HFF-Myc (cell line): ENCODE results near the gene SRCIN1.

Source experiments
- DNase-seq: peaks from one replicate; pipeline ENCODE4 v3.0.0-alpha.2; 2011; ENCODE audit warnings: low read depth; ENCODE audit errors: extremely low read depth
- H3K4me3 ChIP-seq: replicated peaks from 2 replicates; pipeline ENCODE4 v1.5.1; 2011; ENCODE audit warnings: low read depth, mild to moderate bottlenecking, control low read depth, low read length
- CTCF ChIP-seq: IDR thresholded peaks from 2 replicates; pipeline ENCODE4 v1.5.1; 2012; ENCODE audit warnings: mild to moderate bottlenecking, low read depth, low read length, control low read depth; ENCODE audit errors: missing control alignments

SRCIN1 gene

GRCh38 chr17:38606646-38607611 lies 1.2 kb upstream of the SRCIN1 start:
- DNase-seq = no peak
- TF ChIP-seq CTCF = no peak
- H3K4me3 ChIP-seq = peak overlapping the region; percentile 36; the same call in 1 of the 2 replicates

- DNase-seq = no peak
- TF ChIP-seq CTCF = no peak
- H3K4me3 ChIP-seq = no peak overlapping the region
Observed at GRCh38 chr17:38605411-38605840, 326 bp downstream of the SRCIN1 start.

- no peak overlapping the region for H3K4me3 ChIP-seq
- TF ChIP-seq CTCF = no peak
- DNase-seq = no peak
Observed at GRCh38 chr17:38604479-38605403, 1.0 kb downstream of the SRCIN1 start.

GRCh38 chr17:38603786-38604478 lies 1.8 kb downstream of the SRCIN1 start:
- TF ChIP-seq CTCF = no peak
- DNase-seq = no peak
- H3K4me3 ChIP-seq = no peak overlapping the region

- no peak for DNase-seq
- H3K4me3 ChIP-seq = no peak overlapping the region
- TF ChIP-seq CTCF = no peak
Observed at GRCh38 chr17:38602956-38603785, 2.6 kb downstream of the SRCIN1 start.
